H1 (cell line): ENCODE results near the gene KLK1. TPM values are rescaled to one million over a fixed set of nuclear protein-coding genes. Genes with fewer than 3 reads are reported as not detected.

ENCODE experiments used
- CTCF ChIA-PET: fragments of 300-600 bp; sonication (Branson Sonifier 250); formaldehyde crosslinking; loops from one replicate; lab custom pipeline; 2021; ENCODE audit not compliant: partially characterized antibody; lab: Charles Lee
- POLR2A ChIA-PET: fragments of 300-600 bp; sonication (Branson Sonifier 250); formaldehyde crosslinking; loops from one replicate; lab custom pipeline; 2021; ENCODE audit warnings: inconsistent platforms; ENCODE audit not compliant: partially characterized antibody; lab: Charles Lee
- DNase-seq, 2 experiments: peaks; one replicate each; pipeline versions ENCODE4 v3.0.0 to v3.0.0-alpha.2; 2010 to 2022; ENCODE audit warnings: low spot score in 2 of 2, low read depth in 1 of 2, mixed read lengths in 1 of 2
- FAIRE-seq: peaks from 2 replicates; lab custom pipeline; 2011; peaks lifted over from hg19 to GRCh38; lab: Jason Lieb, UNC
- H2AFZ ChIP-seq: 2 replicates; pipeline ENCODE4 v1.8.1; 2012; ENCODE audit warnings: low read length, inconsistent platforms
- H2AK5ac ChIP-seq: 2 replicates; pipeline ENCODE4 v1.6.1; 2013; ENCODE audit warnings: low read depth, low read length
- H2BK120ac ChIP-seq: replicated peaks from 2 replicates; pipeline ENCODE3; 2013; ENCODE audit warnings: low read depth, low read length, inconsistent platforms
- H2BK12ac ChIP-seq: 2 replicates; pipeline ENCODE4 v1.6.1; 2013; ENCODE audit warnings: low read depth, low read length
- H2BK15ac ChIP-seq: 2 replicates; pipeline ENCODE4 v1.6.1; 2013; ENCODE audit warnings: low read length
- H2BK20ac ChIP-seq: 2 replicates; pipeline ENCODE4 v1.6.1; 2013; ENCODE audit warnings: low read length
- H2BK5ac ChIP-seq: 2 replicates; pipeline ENCODE4 v1.6.1; 2013; ENCODE audit warnings: low read depth, low read length
- H3K14ac ChIP-seq: 2 replicates; pipeline ENCODE4 v1.6.1; 2013; ENCODE audit warnings: inconsistent platforms; ENCODE audit not compliant: insufficient read length
- H3K18ac ChIP-seq: 2 replicates; pipeline ENCODE4 v1.6.1; 2013; ENCODE audit warnings: low read length; ENCODE audit errors: extremely low read depth
- H3K23ac ChIP-seq: 2 replicates; pipeline ENCODE4 v1.6.1; 2013; ENCODE audit warnings: inconsistent platforms; ENCODE audit not compliant: insufficient read length
- H3K23me2 ChIP-seq: 2 replicates; pipeline ENCODE4 v1.6.1; 2013; ENCODE audit warnings: low read depth, low read length
- H3K27ac ChIP-seq: 2 replicates; pipeline ENCODE4 v1.6.1; 2011; ENCODE audit warnings: low read depth, low read length, inconsistent platforms
- H3K27me3 ChIP-seq, 4 experiments: replicated peaks in 1 of 4; 1 replicate in 1 of 4; 2 replicates in 3 of 4; pipeline versions ENCODE4 v1.6.1 to v1.8.1; 2011 to 2013; ENCODE audit warnings: low read length in 3 of 4, mild to moderate bottlenecking in 3 of 4, inconsistent platforms in 2 of 4, mixed read lengths in 2 of 4, moderate library complexity in 1 of 4; ENCODE audit not compliant: control insufficient read depth in 3 of 4, insufficient read depth in 3 of 4; ENCODE audit errors: extremely low read depth in 1 of 4
- H3K36me3 ChIP-seq, 4 experiments: 2 replicates each; pipeline versions ENCODE4 v1.6.1 to v1.8.1; 2011 to 2013; ENCODE audit warnings: mild to moderate bottlenecking in 4 of 4, low read length in 3 of 4, moderate library complexity in 2 of 4, control low read depth in 1 of 4, inconsistent platforms in 1 of 4; ENCODE audit not compliant: insufficient read depth in 4 of 4, control insufficient read depth in 2 of 4
- H3K4ac ChIP-seq: replicated peaks from 2 replicates; pipeline ENCODE3; 2013; ENCODE audit warnings: low read length, low read depth, mixed read lengths, inconsistent platforms; ENCODE audit not compliant: insufficient read length
- H3K4me1 ChIP-seq, 4 experiments: replicated peaks in 1 of 4; 1 replicate in 1 of 4; 2 replicates in 3 of 4; pipeline versions ENCODE4 v1.6.1 to v1.8.1; 2011 to 2013; ENCODE audit warnings: low read length in 3 of 4, inconsistent platforms in 2 of 4, mixed read lengths in 1 of 4; ENCODE audit not compliant: insufficient read depth in 4 of 4, control insufficient read depth in 3 of 4
- H3K4me2 ChIP-seq, 2 experiments: 2 replicates each; pipeline versions ENCODE4 v1.6.1 to v1.8.1; 2011 to 2013; ENCODE audit warnings: low read depth in 2 of 2, low read length in 2 of 2, control low read depth in 1 of 2, inconsistent platforms in 1 of 2, mild to moderate bottlenecking in 1 of 2; ENCODE audit not compliant: insufficient read depth in 1 of 2
- H3K4me3 ChIP-seq, 4 experiments: fragments of 200-600, 300-600 bp in 1 of 4; sonication (generic), shearing (Covaris generic), sonication (Bioruptor Twin) in 1 of 4; 2 replicates each; pipeline versions ENCODE4 v1.5.1 to v1.8.1; 2011 to 2016; ENCODE audit warnings: low read length in 4 of 4, low read depth in 3 of 4, control low read depth in 2 of 4, inconsistent platforms in 2 of 4, mild to moderate bottlenecking in 2 of 4, mixed read lengths in 1 of 4, moderate library complexity in 1 of 4; ENCODE audit not compliant: insufficient read depth in 2 of 4; ENCODE audit errors: extremely low read depth in 1 of 4
- H3K56ac ChIP-seq: replicated peaks from 2 replicates; pipeline ENCODE3; 2013; ENCODE audit warnings: low read depth, mild to moderate bottlenecking, mixed read lengths, low read length, inconsistent platforms; ENCODE audit not compliant: insufficient read length
- H3K79me1 ChIP-seq: 2 replicates; pipeline ENCODE4 v1.6.1; 2013; ENCODE audit warnings: low read depth, low read length, control low read depth
- H3K79me2 ChIP-seq, 2 experiments: 2 replicates each; pipeline versions ENCODE4 v1.6.1 to v1.8.1; 2012 to 2013; ENCODE audit warnings: low read length in 2 of 2, mild to moderate bottlenecking in 2 of 2, inconsistent platforms in 1 of 2; ENCODE audit not compliant: insufficient read depth in 2 of 2, control insufficient read depth in 1 of 2
- H3K9ac ChIP-seq, 4 experiments: replicated peaks in 1 of 4; 1 replicate in 1 of 4; 2 replicates in 3 of 4; pipeline versions ENCODE4 v1.6.1 to v1.8.1; 2011 to 2013; ENCODE audit warnings: low read depth in 3 of 4, low read length in 3 of 4, control low read depth in 2 of 4, mild to moderate bottlenecking in 2 of 4, moderate library complexity in 2 of 4, inconsistent platforms in 1 of 4; ENCODE audit errors: extremely low read depth in 1 of 4
- H3K9me3 ChIP-seq, 2 experiments: 2 replicates each; pipeline versions ENCODE4 v1.6.1 to v1.8.1; 2012 to 2013; ENCODE audit warnings: mild to moderate bottlenecking in 2 of 2, moderate library complexity in 2 of 2, control low read depth in 1 of 2, inconsistent platforms in 1 of 2, low read depth in 1 of 2, low read length in 1 of 2, mixed read lengths in 1 of 2; ENCODE audit not compliant: insufficient read depth in 2 of 2
- H4K20me1 ChIP-seq, 2 experiments: replicated peaks in 1 of 2; 2 replicates each; pipeline versions ENCODE3 to v1.8.1; 2011 to 2013; ENCODE audit warnings: inconsistent platforms in 2 of 2, low read length in 2 of 2, mild to moderate bottlenecking in 1 of 2; ENCODE audit not compliant: insufficient read depth in 2 of 2, control insufficient read depth in 1 of 2
- H4K5ac ChIP-seq: 2 replicates; pipeline ENCODE4 v1.6.1; 2013; ENCODE audit warnings: low read length, low read depth, mixed read lengths, inconsistent platforms; ENCODE audit not compliant: insufficient read length
- H4K8ac ChIP-seq: 2 replicates; pipeline ENCODE4 v1.8.0; 2013; ENCODE audit warnings: mild to moderate bottlenecking, moderate library complexity, low read length, inconsistent platforms; ENCODE audit not compliant: insufficient read depth; ENCODE audit errors: extremely low read depth
- H4K91ac ChIP-seq: replicated peaks from 2 replicates; pipeline ENCODE3; 2013; ENCODE audit warnings: low read length, mixed read lengths, inconsistent platforms; ENCODE audit not compliant: insufficient read length
- EGR1 ChIP-seq: IDR thresholded peaks from 2 replicates; pipeline ENCODE4 v1.6.1; 2011; ENCODE audit warnings: low read depth, low read length, borderline replicate concordance
- RBBP5 ChIP-seq: IDR thresholded peaks from 2 replicates; pipeline ENCODE4 v1.7.1; 2012; ENCODE audit warnings: low read depth, mild to moderate bottlenecking, inconsistent platforms, low read length, moderate library complexity, borderline replicate concordance
- WGBS, 2 experiments: shearing (Covaris generic) in 1 of 2; methylation state at CpG; one replicate each; pipeline versions ENCODE4 v1.1.6 to v1.1.7; 2013 to 2015; ENCODE audit warnings: low lambda C conversion rate in 2 of 2, mixed read lengths in 2 of 2, inconsistent platforms in 1 of 2, low coverage in 1 of 2, missing lambda C conversion rate in 1 of 2; ENCODE audit not compliant: insufficient replicate concordance in 2 of 2, insufficient coverage in 1 of 2, insufficient read length in 1 of 2; ENCODE audit errors: extremely low coverage in 1 of 2, missing lambda C conversion rate in 1 of 2; 5-methylcytosine and 5-hydroxymethylcytosine counted together
- polyA plus RNA-seq, 7 experiments: library from polyadenylated mRNA; depleted of rRNA in 3 of 7; stranded (reverse) in 5 of 7; unstranded in 2 of 7; fragments of >200 nt in 5 of 7; fragments of 200-250 nt in 2 of 7; gene quantifications; 1 replicate in 5 of 7; 2 replicates in 1 of 7; 4 replicates in 1 of 7; pipeline versions ENCODE4 v1.2.1 to v1.2.3, GENCODE V29; 2011 to 2013; ENCODE audit warnings: missing spikeins in 2 of 7, mixed read lengths in 2 of 7
- total RNA-seq: library from RNA; stranded (reverse); fragmentation: NEBNext Ultra II Directional; extraction: Animal tissue kit (Norgen Biotek cat#: 25700); gene quantifications from 2 replicates; pipeline ENCODE4 v1.2.1, GENCODE V29; 2021

KLK1 gene
- total and polyA plus RNA-seq, 2 of the 8 experiments (the other 6 are each of a cell fraction or from before 2014, with no cell fraction given), result 3.4 to 4.0 TPM

DNA sequence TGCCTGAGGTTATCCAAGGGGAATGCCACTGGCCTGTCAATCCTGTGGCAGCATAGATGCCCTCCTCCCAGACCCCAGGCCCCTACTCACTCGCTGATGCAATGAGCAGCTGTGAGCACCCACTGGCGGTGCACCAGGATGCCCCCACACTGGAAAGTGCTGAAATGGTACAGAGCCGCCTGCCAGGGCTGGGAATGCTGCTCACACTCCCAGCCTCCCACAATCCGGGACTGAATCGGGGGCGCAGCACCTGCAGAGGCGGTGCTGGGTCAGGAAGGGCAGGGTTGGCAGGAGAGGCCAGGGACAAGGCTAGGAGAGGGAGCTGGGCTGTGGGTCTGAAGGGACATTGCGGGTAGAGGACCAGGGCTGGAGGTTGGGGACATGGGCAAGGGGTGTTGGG, 2.0 kb downstream of the KLK1 start:
- H2AFZ ChIP-seq, result no peak overlapping the region
- no peak overlapping the region for H2BK20ac ChIP-seq
- H3K14ac ChIP-seq, result no peak overlapping the region
- no peak for TF ChIP-seq EGR1
- TF ChIP-seq RBBP5, result no peak
- TF ChIP-seq, all 59 proteins: peak for 0
- Histone ChIP-seq H2BK120ac (no peak overlapping the region), H3K79me2 (no peaks in the 10 kb centered on the region), H3K36me3 (no peaks in the 10 kb centered on the region), H3K27me3 (peaks cover 9 to 37% (median 32%) of the 10 kb centered on the region in 4 experiments), H4K20me1 (peaks cover 0 to 2% of the 10 kb centered on the region in 2 experiments), H3K4me3 (no peak overlapping the region), H3K27ac (no peak overlapping the region), H3K56ac (no peak overlapping the region), H3K18ac (peak overlapping the region; percentile 60; the same call in 1 of the 2 replicates), H3K4me1 (peaks cover 5 to 26% (median 20%) of the 10 kb centered on the region in 4 experiments), H2AK5ac (0 out of 2 replicates have a peak overlapping the region, but pooled peaks have one; percentile 75), H3K9ac (no peak overlapping the region), H2BK5ac (no peak overlapping the region), H3K4me2 (peak overlapping the region; percentile 76 to 94; a peak in 1 of 4 replicates), H3K4ac (peak overlapping the region; percentile 80), H4K5ac (no peak overlapping the region), H3K9me3 (no peaks in the 10 kb centered on the region), H3K79me1 (no peaks in the 10 kb centered on the region), H4K91ac (peak overlapping the region; percentile 65), H3K23ac (no peak overlapping the region), H2BK12ac (peak overlapping the region; percentile 90; the same call in 1 of the 2 replicates), H4K8ac (no peak overlapping the region), H2BK15ac (peak overlapping the region; percentile 92; the same call in 1 of the 2 replicates), H3K23me2 (peaks cover 22% of the 10 kb centered on the region)
- 75% methylated on average over 8 of the region's 8 CpGs; no CpG with 5 or more reads in 1 of the 2 experiments for WGBS, 2 experiments
- no peak for DNase-seq
- CTCF ChIA-PET, result interaction anchor here (1.1 kb wide), 1 partner anchor 8 kb away, joined by 3 read pairs; no protein-coding TSS in a partner anchor
- FAIRE-seq, result no peak
- POLR2A ChIA-PET, result interaction anchor here (0.6 to 14.4 kb wide), 4 partner anchors 8 to 51 kb away, joined by 3 to 275 read pairs (median 4); partner anchors contain the start of gene KLK2
